Measurements from ENCODE around the gene CELSR2. TPM values are rescaled to one million over a fixed set of nuclear protein-coding genes. Genes with fewer than 3 reads are reported as not detected.
"Not testable (repeated sequence)": the region's sequence is repeated elsewhere in the genome, so short reads cannot be mapped to it uniquely, and the experiment has no call there.

CELSR2 gene
- total and polyA plus RNA-seq, 10 donors: 0.20 to 2.9 (median 1.1) TPM

- intact Hi-C loops (cut with DNase I; ENCODE audit: low total_unique reads): no loop called here
- DNase-seq: peak; percentile 96
These were observed 35.3 kb upstream of the CELSR2 start, which contains the start of gene SARS1 for GRCh38 chr1:109213824-109214693. TSS of gene SARS1 (plus strand) at chr1:109213918. CDS start at chr1:109213993, 75 bp downstream.

GRCh38 chr1:109214695-109215623, 34.4 kb upstream of the CELSR2 start:
- WGBS, 5 donors: 13 to 27% (median 17%) methylated on average over 13 of the region's 13 CpGs
- peak overlapping the region; percentile 72 to 92 (median 86) for H3K27ac ChIP-seq
- no peak for DNase-seq
- H3K4me3 ChIP-seq: peak overlapping the region; percentile 70 to 100 (median 93)
- peaks cover 28 to 53% (median 42%) of the 10 kb centered on the region in 6 donors for H3K4me1 ChIP-seq
- no peaks in the 10 kb centered on the region for H3K9me3 ChIP-seq
- TF ChIP-seq POLR2A (IDR thresholded peaks at IDR 0.05) (no peak), POLR2AphosphoS5 (IDR thresholded peaks at IDR 0.05) (peak in 1 of 3 donors; percentile 35)
- H3K36me3 ChIP-seq: peaks cover 0 to 20% (median 0%) of the 10 kb centered on the region in 6 donors
- intact Hi-C loops (cut with DNase I; ENCODE audit: low total_unique reads): no loop called here
- H3K27me3 ChIP-seq (replicated peaks in 1 of 7): no peaks in the 10 kb centered on the region

More at GRCh38 chr1:109213824-109214693, 35.3 kb upstream of the CELSR2 start, which contains the start of gene SARS1:
- Histone ChIP-seq H3K4me1 (peaks cover 28 to 53% (median 42%) of the 10 kb centered on the region in 6 donors), H3K27ac (peak within 1 kb of the TSS; percentile 72 to 92 (median 86)), H3K9me3 (no peaks in the 10 kb centered on the region), H3K36me3 (peaks cover 0 to 20% (median 0%) of the 10 kb centered on the region in 6 donors), H3K4me3 (peak within 1 kb of the TSS; percentile 70 to 100 (median 93)), H3K27me3 (replicated peaks in 1 of 7) (no peaks in the 10 kb centered on the region)
- 0% methylated on average over 37 to 64 of the region's 64 CpGs for WGBS, 5 donors
- TF ChIP-seq POLR2A (IDR thresholded peaks at IDR 0.05) (peak in 1 of 3 donors; percentile 83), CTCF (IDR thresholded peaks at IDR 0.05 in 8 of 11, conservative IDR thresholded peaks at IDR 0.05 in 3 of 11) (no peak), POLR2AphosphoS5 (IDR thresholded peaks at IDR 0.05) (peak; percentile 98)

GRCh38 chr1:109216662-109217061, 32.7 kb upstream of the CELSR2 start:
- no peak for DNase-seq
- intact Hi-C loops (cut with DNase I; ENCODE audit: low total_unique reads): no loop called here
- TF ChIP-seq POLR2A (IDR thresholded peaks at IDR 0.05) (no peak), POLR2AphosphoS5 (IDR thresholded peaks at IDR 0.05) (no peak), CTCF (IDR thresholded peaks at IDR 0.05 in 8 of 11, conservative IDR thresholded peaks at IDR 0.05 in 3 of 11) (no peak)
- Histone ChIP-seq H3K27ac (no peak overlapping the region), H3K36me3 (peaks cover 0 to 28% (median 2%) of the 10 kb centered on the region in 6 donors), H3K4me3 (no peak overlapping the region), H3K27me3 (replicated peaks in 1 of 7) (no peaks in the 10 kb centered on the region), H3K9me3 (no peaks in the 10 kb centered on the region), H3K4me1 (peaks cover 28 to 65% (median 46%) of the 10 kb centered on the region in 6 donors)
- 90 to 97% (median 92%) methylated on average over 4 of the region's 4 CpGs for whole genome bisulfite sequencing, 5 donors

- Histone ChIP-seq H3K36me3 (peaks cover 0 to 43% (median 4%) of the 10 kb centered on the region in 6 donors), H3K9me3 (no peaks in the 10 kb centered on the region), H3K27ac (no peak overlapping the region), H3K27me3 (replicated peaks in 1 of 7) (no peaks in the 10 kb centered on the region), H3K4me1 (peaks cover 24 to 71% (median 46%) of the 10 kb centered on the region in 6 donors), H3K4me3 (no peak overlapping the region)
- TF ChIP-seq POLR2A (IDR thresholded peaks at IDR 0.05) (no peak), CTCF (IDR thresholded peaks at IDR 0.05 in 8 of 11, conservative IDR thresholded peaks at IDR 0.05 in 3 of 11) (no peak), POLR2AphosphoS5 (IDR thresholded peaks at IDR 0.05) (no peak)
- intact Hi-C loops (cut with DNase I; ENCODE audit: low total_unique reads): no loop called here
- 52 to 81% (median 70%) methylated on average over 3 of the region's 3 CpGs for WGBS, 5 donors
- no peak for DNase-seq
These were observed 30.8 kb upstream of the CELSR2 start for GRCh38 chr1:109218516-109218915.

- DNase-seq; H3K27ac ChIP-seq; intact Hi-C loops (cut with DNase I; ENCODE audit: low total_unique reads); H3K4me3 ChIP-seq; H3K9me3 ChIP-seq; H3K27me3 ChIP-seq (replicated peaks in 1 of 7): not testable (repeated sequence)
- Histone ChIP-seq H3K4me1 (peaks cover 8 to 73% (median 32%) of the 10 kb centered on the region in 6 donors), H3K36me3 (peaks cover 0 to 66% (median 10%) of the 10 kb centered on the region in 6 donors)
- WGBS, 5 donors: 96 to 99% (median 97%) methylated on average over 9 of the region's 9 CpGs
These were observed 28.1 kb upstream of the CELSR2 start for GRCh38 chr1:109221201-109221600.

All from spleen (tissue), 11 donors.